ENCODE results near the gene PALS1. TPM values are rescaled to one million over a fixed set of nuclear protein-coding genes. Genes with fewer than 3 reads are reported as not detected.

The PALS1 gene
- polyA plus RNA-seq, 1 donor from 2014 or later = 8.3 TPM

DNA sequence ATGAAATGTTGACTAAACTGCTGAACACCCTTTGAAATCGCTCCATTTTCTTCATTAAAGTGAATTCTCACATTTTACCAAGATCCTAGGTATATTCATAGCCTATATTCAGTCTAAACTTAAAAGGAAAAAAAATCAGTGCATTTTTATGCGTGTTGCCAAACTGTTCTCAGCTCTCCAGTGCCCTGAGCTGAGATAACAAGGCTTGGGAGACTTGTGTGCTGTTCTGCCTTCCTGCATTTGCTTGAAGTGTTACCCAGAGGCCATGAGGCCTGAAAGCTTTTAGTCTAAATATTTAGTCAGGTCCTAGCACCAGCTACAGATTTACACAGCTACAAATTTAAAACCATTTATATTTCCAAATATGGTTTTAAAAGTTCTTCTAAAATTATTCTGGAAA is 8.6 kb upstream of the PALS1 start:
- Histone ChIP-seq H3K4me2 (ENCODE audit: low read length) (no peak overlapping the region), H3F3A (ENCODE audit: insufficient read depth, low read length, poor library complexity, severe bottlenecking) (no peaks in the 10 kb centered on the region), H3K36me3 (ENCODE audit: insufficient read depth, low read length) (no peaks in the 10 kb centered on the region), H3K9me2 (ENCODE audit: insufficient read depth, low read length) (no peaks in the 10 kb centered on the region), H3K79me2 (replicated peaks; ENCODE audit: insufficient read depth, low read length) (no peaks in the 10 kb centered on the region), H3K4me3 (ENCODE audit: low read length) (no peak overlapping the region), H2AFZ (ENCODE audit: low read depth, low read length) (no peak overlapping the region), H3K27me3 (ENCODE audit: insufficient read depth, low read depth, low read length) (no peaks in the 10 kb centered on the region), H4K20me1 (ENCODE audit: insufficient read depth) (no peaks in the 10 kb centered on the region), H3K9me3 (ENCODE audit: low read length) (no peaks in the 10 kb centered on the region), H3K9ac (ENCODE audit: low read length) (no peak overlapping the region), H3K27ac (ENCODE audit: low read length) (no peak overlapping the region)
- TF ChIP-seq MXI1 (conservative IDR thresholded peaks at IDR 0.05; ENCODE audit: poor library complexity, severe bottlenecking) = no peak
- no peak for TF ChIP-seq TAF1 (IDR thresholded peaks at IDR 0.05; ENCODE audit: low read depth)
- no peak for TF ChIP-seq EP300 (conservative IDR thresholded peaks at IDR 0.05; ENCODE audit: poor library complexity, severe bottlenecking)
- TF ChIP-seq CTCF (IDR thresholded peaks at IDR 0.05; ENCODE audit: poor library complexity, severe bottlenecking) = no peak
- TF ChIP-seq REST (IDR thresholded peaks at IDR 0.05; ENCODE audit: borderline replicate concordance) = no peak
- no peak for TF ChIP-seq SMC3 (conservative IDR thresholded peaks at IDR 0.05; ENCODE audit: poor library complexity)
- no peak for TF ChIP-seq RAD21 (conservative IDR thresholded peaks at IDR 0.05)
- no peak for TF ChIP-seq EZH2 (IDR thresholded peaks at IDR 0.05; ENCODE audit: borderline replicate concordance, insufficient read depth, low read length, poor library complexity, severe bottlenecking)

- no peaks in the 10 kb centered on the region for H3F3A ChIP-seq (ENCODE audit: insufficient read depth, low read length, poor library complexity, severe bottlenecking)
These were observed 3.6 kb upstream of the PALS1 start for GRCh38 chr14:67237591-67237990.

More at GRCh38 chr14:67237591-67237990, 3.6 kb upstream of the PALS1 start:
- Histone ChIP-seq H3K27me3 (ENCODE audit: insufficient read depth, low read depth, low read length) (no peaks in the 10 kb centered on the region), H3K36me3 (ENCODE audit: insufficient read depth, low read length) (no peaks in the 10 kb centered on the region), H3K9me3 (ENCODE audit: low read length) (no peaks in the 10 kb centered on the region), H2AFZ (ENCODE audit: low read depth, low read length) (no peak overlapping the region), H3K9me2 (ENCODE audit: insufficient read depth, low read length) (no peaks in the 10 kb centered on the region), H3K4me2 (ENCODE audit: low read length) (no peak overlapping the region), H3K79me2 (replicated peaks; ENCODE audit: insufficient read depth, low read length) (peaks cover 3% of the 10 kb centered on the region), H3K4me3 (ENCODE audit: low read length) (no peak overlapping the region), H3K27ac (ENCODE audit: low read length) (no peak overlapping the region), H3K9ac (ENCODE audit: low read length) (no peak overlapping the region), H4K20me1 (ENCODE audit: insufficient read depth) (no peaks in the 10 kb centered on the region)
- TF ChIP-seq TAF1 (IDR thresholded peaks at IDR 0.05; ENCODE audit: low read depth) (no peak), EP300 (conservative IDR thresholded peaks at IDR 0.05; ENCODE audit: poor library complexity, severe bottlenecking) (no peak), MXI1 (conservative IDR thresholded peaks at IDR 0.05; ENCODE audit: poor library complexity, severe bottlenecking) (no peak), REST (IDR thresholded peaks at IDR 0.05; ENCODE audit: borderline replicate concordance) (no peak), POLR2AphosphoS5 (IDR thresholded peaks at IDR 0.05) (no peak), EZH2 (IDR thresholded peaks at IDR 0.05; ENCODE audit: borderline replicate concordance, insufficient read depth, low read length, poor library complexity, severe bottlenecking) (no peak), CTCF (IDR thresholded peaks at IDR 0.05; ENCODE audit: poor library complexity, severe bottlenecking) (no peak), RAD21 (conservative IDR thresholded peaks at IDR 0.05) (no peak), SMC3 (conservative IDR thresholded peaks at IDR 0.05; ENCODE audit: poor library complexity) (no peak)
